Bone marrow (tissue), 2 donors: ENCODE results near the gene TNNT1.

Experiments used
- DNase-seq, 2 donors: peaks; one replicate each; lab custom pipeline; 2025; lab: John Stamatoyannopoulos, UW

TNNT1 gene

GRCh38 chr19:55088543-55089341, 60.3 kb downstream of the TNNT1 start:
- DNase-seq = peak; percentile 36 to 43

GRCh38 chr19:55088021-55088451, 61.0 kb downstream of the TNNT1 start:
- DNase-seq = no peak

GRCh38 chr19:55087542-55087901, 61.5 kb downstream of the TNNT1 start:
- DNase-seq = no peak

- DNase-seq = no peak
Observed at GRCh38 chr19:55086730-55087541, 62.1 kb downstream of the TNNT1 start.

GRCh38 chr19:55085923-55086715, 62.9 kb downstream of the TNNT1 start:
- DNase-seq = no peak

- DNase-seq = no peak
Observed at GRCh38 chr19:55084416-55084815, 64.6 kb downstream of the TNNT1 start.

GRCh38 chr19:55083004-55083850, 65.8 kb downstream of the TNNT1 start:
- no peak for DNase-seq
